ENCODE results near the gene ASAP2.

The ASAP2 gene

DNA sequence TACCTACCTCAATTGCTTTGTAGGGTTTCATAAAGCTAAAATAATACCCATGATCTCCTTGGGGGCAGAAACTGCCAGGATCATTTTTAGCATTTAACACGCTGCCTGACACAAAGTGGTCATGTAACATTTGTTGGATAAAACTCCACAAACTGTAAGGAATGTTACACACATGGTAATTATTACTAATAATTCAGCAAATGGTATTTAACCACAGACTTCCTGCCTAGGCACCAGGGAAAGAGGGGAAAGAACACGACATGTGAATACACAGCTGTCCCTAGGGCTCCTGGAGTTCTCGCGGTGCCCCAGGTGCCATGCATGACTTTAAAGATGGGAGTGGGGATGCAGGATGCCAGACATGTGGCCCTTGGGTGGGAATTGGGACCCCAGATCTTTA, 43.5 kb downstream of the ASAP2 start:
- H3K27ac ChIP-seq (ENCODE audit: low read length) = no peak overlapping the region
- H3K9me3 ChIP-seq (ENCODE audit: control insufficient read depth, low read depth, low read length) = no peaks in the 10 kb centered on the region
- no peaks in the 10 kb centered on the region for H3K27me3 ChIP-seq (ENCODE audit: control insufficient read depth, insufficient read depth, low read length)
- no peak overlapping the region for H3K4me3 ChIP-seq (ENCODE audit: low read length)
- peaks cover 9% of the 10 kb centered on the region for H3K4me1 ChIP-seq (ENCODE audit: control insufficient read depth, low read depth, low read length)
- H3K9ac ChIP-seq (ENCODE audit: low read length) = no peak overlapping the region
- H3K36me3 ChIP-seq (ENCODE audit: control insufficient read depth, low read depth, low read length) = no peaks in the 10 kb centered on the region

DNA sequence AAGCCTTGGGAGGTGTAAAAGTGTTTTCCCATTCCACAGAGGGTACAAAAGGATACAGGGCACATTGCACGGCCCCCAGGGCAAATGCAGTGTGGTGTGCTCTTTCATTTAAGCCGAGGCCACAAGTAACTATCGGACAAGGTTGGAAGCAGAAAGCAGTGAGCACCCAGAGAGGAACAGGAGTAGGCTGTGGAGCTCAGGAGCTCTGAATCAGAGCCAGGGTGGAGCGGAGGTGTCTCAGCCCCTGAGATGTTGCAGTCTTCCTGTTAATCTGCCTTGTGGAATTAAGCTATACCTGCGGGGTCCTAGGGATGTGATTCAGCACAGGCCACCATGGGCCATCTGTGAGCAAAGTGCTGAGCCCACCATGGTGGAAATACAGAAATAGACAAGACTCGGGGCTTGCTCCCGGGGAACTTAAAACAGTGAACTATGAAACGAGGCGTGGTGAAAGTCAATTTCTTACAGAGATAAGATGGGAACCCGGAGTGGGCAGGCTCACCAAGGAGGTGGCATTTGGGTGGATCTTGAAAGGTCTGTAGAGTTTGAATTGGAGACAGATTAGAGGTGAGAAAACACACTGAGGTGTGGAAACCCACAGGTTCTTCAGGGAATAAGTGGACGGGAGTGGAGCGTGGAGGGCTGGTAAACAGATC, 44.0 kb downstream of the ASAP2 start:
- Histone ChIP-seq H3K27me3 (ENCODE audit: control insufficient read depth, insufficient read depth, low read length) (no peaks in the 10 kb centered on the region), H3K4me3 (ENCODE audit: low read length) (no peak overlapping the region), H3K27ac (ENCODE audit: low read length) (no peak overlapping the region), H3K36me3 (ENCODE audit: control insufficient read depth, low read depth, low read length) (no peaks in the 10 kb centered on the region), H3K4me1 (ENCODE audit: control insufficient read depth, low read depth, low read length) (peaks cover 4% of the 10 kb centered on the region), H3K9me3 (ENCODE audit: control insufficient read depth, low read depth, low read length) (no peaks in the 10 kb centered on the region), H3K9ac (ENCODE audit: low read length) (no peak overlapping the region)

DNA sequence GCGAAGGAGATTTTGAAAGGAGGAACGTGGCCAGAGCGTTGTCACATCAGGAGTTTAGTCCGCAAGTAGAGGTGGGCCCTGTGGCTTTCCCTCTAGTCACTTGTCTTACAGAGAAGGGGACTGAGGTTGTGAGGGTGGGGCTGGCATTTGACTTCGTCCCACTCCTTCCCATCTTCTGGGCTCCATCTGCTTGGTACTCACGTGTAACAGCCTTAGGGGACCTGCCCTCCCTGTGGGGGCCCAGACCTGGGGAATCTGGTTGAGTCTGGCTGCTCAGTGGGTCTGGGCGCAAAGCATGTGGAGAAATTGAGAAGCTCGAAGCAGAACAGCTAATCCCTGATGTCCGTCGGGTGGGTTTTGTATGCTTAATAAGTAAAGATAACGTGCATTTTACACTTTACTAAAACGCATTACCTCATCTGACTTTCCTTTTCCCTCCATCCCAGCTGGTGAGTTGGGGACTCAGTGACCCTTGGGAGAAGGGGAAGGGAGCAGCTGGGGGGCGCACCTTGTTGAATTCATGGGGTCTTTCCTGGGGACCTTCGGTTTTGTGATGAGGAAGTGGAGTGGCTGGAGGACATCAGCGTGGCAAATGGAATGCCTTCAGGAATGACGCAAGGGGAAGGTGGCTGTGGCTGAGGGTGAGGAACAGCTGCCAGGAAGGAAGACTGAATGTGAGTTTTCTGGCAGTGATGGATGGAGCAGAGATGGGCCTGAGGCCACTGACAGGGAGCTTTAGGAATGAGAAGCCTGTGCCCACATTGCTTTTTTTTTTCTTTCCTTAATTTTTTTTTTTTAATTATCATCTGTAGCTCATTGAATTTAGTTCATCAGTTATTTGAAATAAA, 44.8 kb downstream of the ASAP2 start:
- Histone ChIP-seq H3K36me3 (ENCODE audit: control insufficient read depth, low read depth, low read length) (no peaks in the 10 kb centered on the region), H3K9ac (ENCODE audit: low read length) (no peak overlapping the region), H3K27ac (ENCODE audit: low read length) (no peak overlapping the region), H3K4me3 (ENCODE audit: low read length) (no peak overlapping the region), H3K27me3 (ENCODE audit: control insufficient read depth, insufficient read depth, low read length) (no peaks in the 10 kb centered on the region), H3K9me3 (ENCODE audit: control insufficient read depth, low read depth, low read length) (no peaks in the 10 kb centered on the region), H3K4me1 (ENCODE audit: control insufficient read depth, low read depth, low read length) (peaks cover 7% of the 10 kb centered on the region)

DNA sequence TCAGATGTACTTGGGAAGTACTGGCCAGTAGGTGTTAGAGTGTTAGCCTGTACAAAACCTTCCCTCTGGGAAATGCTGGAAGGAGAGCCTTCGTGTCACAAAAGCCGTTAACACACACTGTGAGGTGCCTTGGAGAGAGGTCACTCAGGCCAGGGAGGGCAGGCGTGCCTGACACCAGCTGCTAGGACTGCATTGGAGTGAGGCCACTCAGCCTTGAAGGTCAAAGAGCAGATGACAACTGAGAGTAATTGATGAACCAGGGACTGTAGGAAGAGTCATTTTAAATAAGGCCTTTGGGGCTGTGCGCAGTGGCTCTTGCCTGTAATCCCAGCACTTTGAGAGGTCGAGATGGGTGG, 45.4 kb downstream of the ASAP2 start:
- Histone ChIP-seq H3K4me1 (ENCODE audit: control insufficient read depth, low read depth, low read length) (peaks cover 11% of the 10 kb centered on the region), H3K9ac (ENCODE audit: low read length) (no peak overlapping the region), H3K27ac (ENCODE audit: low read length) (no peak overlapping the region), H3K4me3 (ENCODE audit: low read length) (no peak overlapping the region), H3K36me3 (ENCODE audit: control insufficient read depth, low read depth, low read length) (no peaks in the 10 kb centered on the region), H3K27me3 (ENCODE audit: control insufficient read depth, insufficient read depth, low read length) (no peaks in the 10 kb centered on the region), H3K9me3 (ENCODE audit: control insufficient read depth, low read depth, low read length) (no peaks in the 10 kb centered on the region)

DNA sequence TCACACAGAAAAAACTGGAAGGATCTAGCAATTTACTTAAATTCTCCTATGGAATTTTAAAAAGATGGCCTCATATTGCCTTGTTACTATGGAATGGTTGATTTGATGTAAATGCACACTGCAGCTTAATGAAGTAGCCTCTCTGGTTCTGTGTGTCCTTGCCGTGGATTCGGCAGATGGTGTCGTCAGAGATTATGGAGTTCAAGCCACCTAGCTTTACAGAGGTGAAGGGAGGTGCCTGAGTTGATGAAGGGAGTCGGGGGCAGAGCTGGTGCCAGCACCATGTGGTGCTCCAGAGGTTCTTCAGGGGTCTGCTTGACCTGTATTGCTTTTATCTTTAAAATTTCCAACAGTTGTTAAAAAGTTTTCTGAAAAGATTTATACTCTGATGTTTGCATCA, 48.8 kb downstream of the ASAP2 start:
- Histone ChIP-seq H3K9me3 (ENCODE audit: control insufficient read depth, low read depth, low read length) (no peaks in the 10 kb centered on the region), H3K4me1 (ENCODE audit: control insufficient read depth, low read depth, low read length) (peaks cover 16% of the 10 kb centered on the region), H3K4me3 (ENCODE audit: low read length) (no peak overlapping the region), H3K27ac (ENCODE audit: low read length) (no peak overlapping the region), H3K9ac (ENCODE audit: low read length) (no peak overlapping the region), H3K36me3 (ENCODE audit: control insufficient read depth, low read depth, low read length) (no peaks in the 10 kb centered on the region), H3K27me3 (ENCODE audit: control insufficient read depth, insufficient read depth, low read length) (no peaks in the 10 kb centered on the region)

DNA sequence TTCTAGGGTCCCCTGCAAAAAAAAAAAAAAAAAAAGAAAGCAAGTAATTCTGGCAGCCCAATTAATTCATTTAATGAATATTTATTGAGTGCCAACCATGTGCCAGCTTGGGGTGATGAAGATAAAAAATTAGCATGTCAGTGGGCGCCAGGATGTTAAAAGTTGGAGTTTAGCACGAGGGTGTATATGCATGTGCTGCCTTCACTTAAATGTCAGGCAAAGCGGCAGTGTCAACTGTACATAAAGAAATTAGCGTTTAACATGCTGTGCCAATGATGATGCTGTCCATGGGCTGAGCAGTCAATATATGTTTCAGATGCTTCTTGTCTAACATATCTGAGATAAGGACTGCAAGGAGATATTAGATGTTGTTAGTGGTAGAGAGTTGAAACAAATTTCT, 49.5 kb downstream of the ASAP2 start:
- Histone ChIP-seq H3K27me3 (ENCODE audit: control insufficient read depth, insufficient read depth, low read length) (no peaks in the 10 kb centered on the region), H3K36me3 (ENCODE audit: control insufficient read depth, low read depth, low read length) (no peaks in the 10 kb centered on the region), H3K4me3 (ENCODE audit: low read length) (no peak overlapping the region), H3K4me1 (ENCODE audit: control insufficient read depth, low read depth, low read length) (peaks cover 24% of the 10 kb centered on the region), H3K9ac (ENCODE audit: low read length) (no peak overlapping the region), H3K27ac (ENCODE audit: low read length) (no peak overlapping the region), H3K9me3 (ENCODE audit: control insufficient read depth, low read depth, low read length) (no peaks in the 10 kb centered on the region)

DNA sequence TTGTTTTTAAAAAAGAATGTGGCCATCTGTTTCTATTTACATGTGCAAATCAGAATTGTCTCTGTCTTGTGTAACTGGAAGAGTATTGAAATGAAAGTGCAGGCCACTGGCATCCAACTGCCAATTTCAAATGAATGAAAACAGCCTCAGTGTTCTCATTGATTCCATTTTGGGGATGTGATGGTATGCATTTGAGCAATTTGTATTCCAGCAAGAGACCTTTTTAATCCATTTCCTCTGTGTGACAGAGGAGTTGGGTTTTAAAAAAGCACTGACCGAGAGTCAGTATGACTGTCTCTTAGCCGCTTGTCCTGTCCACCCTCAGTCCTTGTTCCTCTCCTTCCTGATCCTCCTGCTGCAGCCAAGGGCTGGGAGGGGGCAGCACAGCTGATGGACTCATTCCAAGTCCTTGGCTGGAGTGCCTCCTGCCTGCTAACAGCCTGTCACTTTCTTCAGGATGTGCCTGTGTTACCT, 50.0 kb downstream of the ASAP2 start:
- Histone ChIP-seq H3K9me3 (ENCODE audit: control insufficient read depth, low read depth, low read length) (no peaks in the 10 kb centered on the region), H3K36me3 (ENCODE audit: control insufficient read depth, low read depth, low read length) (no peaks in the 10 kb centered on the region), H3K4me3 (ENCODE audit: low read length) (no peak overlapping the region), H3K9ac (ENCODE audit: low read length) (no peak overlapping the region), H3K27me3 (ENCODE audit: control insufficient read depth, insufficient read depth, low read length) (no peaks in the 10 kb centered on the region), H3K4me1 (ENCODE audit: control insufficient read depth, low read depth, low read length) (peaks cover 28% of the 10 kb centered on the region), H3K27ac (ENCODE audit: low read length) (no peak overlapping the region)

DNA sequence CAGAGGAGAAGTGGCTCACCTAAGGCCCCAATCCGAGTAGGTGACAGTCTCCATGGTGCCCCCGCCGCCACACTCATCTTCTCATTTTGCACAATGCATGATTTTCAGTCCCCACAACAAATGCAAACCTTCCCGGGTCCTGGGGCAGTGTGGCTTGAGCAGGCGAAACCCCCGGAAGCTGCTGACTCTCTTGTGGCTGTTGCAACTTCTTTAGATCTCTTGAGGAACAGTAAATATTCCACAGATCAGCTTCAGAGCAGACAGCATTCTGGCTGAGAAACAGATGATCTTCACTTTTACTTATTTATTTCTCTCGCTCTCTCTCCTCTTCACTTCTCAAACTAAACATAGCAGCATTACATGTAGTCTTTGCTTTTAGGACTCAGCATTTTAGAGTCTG, 51.9 kb downstream of the ASAP2 start:
- Histone ChIP-seq H3K9ac (ENCODE audit: low read length) (no peak overlapping the region), H3K36me3 (ENCODE audit: control insufficient read depth, low read depth, low read length) (no peaks in the 10 kb centered on the region), H3K4me1 (ENCODE audit: control insufficient read depth, low read depth, low read length) (peaks cover 29% of the 10 kb centered on the region), H3K27ac (ENCODE audit: low read length) (no peak overlapping the region), H3K9me3 (ENCODE audit: control insufficient read depth, low read depth, low read length) (no peaks in the 10 kb centered on the region), H3K27me3 (ENCODE audit: control insufficient read depth, insufficient read depth, low read length) (no peaks in the 10 kb centered on the region), H3K4me3 (ENCODE audit: low read length) (no peak overlapping the region)

DNA sequence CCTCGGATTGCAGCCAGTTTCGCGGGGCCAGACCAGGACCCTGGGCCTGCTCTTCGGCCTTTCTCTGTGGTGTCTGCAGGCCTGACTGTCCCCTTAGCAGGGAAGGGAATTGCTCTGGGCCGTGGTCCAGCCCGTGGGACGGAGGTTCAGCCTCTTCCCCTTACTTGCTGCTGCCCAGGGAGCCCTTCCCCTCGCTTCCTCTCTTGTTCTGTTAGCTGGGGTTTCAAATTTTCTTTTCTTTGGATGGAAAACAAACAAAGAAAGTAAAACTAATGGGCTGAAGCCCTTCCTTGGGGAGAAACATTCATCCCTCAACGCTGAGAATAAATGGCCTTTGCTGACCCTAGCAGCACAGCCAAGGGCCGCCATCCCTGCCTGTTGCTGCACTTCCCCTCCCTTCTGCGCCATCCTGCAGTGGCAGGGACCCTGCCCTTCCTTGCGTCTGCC, 52.4 kb downstream of the ASAP2 start:
- Histone ChIP-seq H3K4me1 (ENCODE audit: control insufficient read depth, low read depth, low read length) (peaks cover 29% of the 10 kb centered on the region), H3K27ac (ENCODE audit: low read length) (no peak overlapping the region), H3K36me3 (ENCODE audit: control insufficient read depth, low read depth, low read length) (no peaks in the 10 kb centered on the region), H3K27me3 (ENCODE audit: control insufficient read depth, insufficient read depth, low read length) (no peaks in the 10 kb centered on the region), H3K9me3 (ENCODE audit: control insufficient read depth, low read depth, low read length) (no peaks in the 10 kb centered on the region), H3K4me3 (ENCODE audit: low read length) (no peak overlapping the region), H3K9ac (ENCODE audit: low read length) (no peak overlapping the region)

DNA sequence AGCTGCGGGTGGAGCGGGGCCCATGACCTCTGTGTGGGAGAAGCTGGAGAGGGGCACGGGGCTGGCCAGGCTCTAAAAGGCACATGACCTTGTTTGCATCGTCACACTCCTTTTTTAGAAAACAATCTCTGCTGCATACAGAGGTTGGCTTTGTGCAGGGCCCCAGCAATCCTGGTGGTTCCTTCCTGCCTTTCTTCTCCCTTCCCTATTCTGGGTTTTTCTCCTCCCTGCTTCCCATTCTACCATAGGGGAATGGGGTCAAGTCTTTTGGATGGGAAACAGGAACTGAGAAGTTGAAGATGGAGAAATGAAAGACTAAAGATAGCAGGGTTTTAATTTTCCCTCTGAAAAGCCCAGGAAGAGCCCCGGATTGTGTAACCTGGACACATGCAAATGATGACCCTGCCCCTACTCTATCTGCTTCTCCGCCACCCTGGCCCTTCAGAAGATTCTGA, 53.9 kb downstream of the ASAP2 start:
- no peaks in the 10 kb centered on the region for H3K9me3 ChIP-seq (ENCODE audit: control insufficient read depth, low read depth, low read length)
- no peaks in the 10 kb centered on the region for H3K27me3 ChIP-seq (ENCODE audit: control insufficient read depth, insufficient read depth, low read length)
- H3K4me3 ChIP-seq (ENCODE audit: low read length) = no peak overlapping the region
- H3K9ac ChIP-seq (ENCODE audit: low read length) = no peak overlapping the region
- H3K36me3 ChIP-seq (ENCODE audit: control insufficient read depth, low read depth, low read length) = no peaks in the 10 kb centered on the region
- H3K4me1 ChIP-seq (ENCODE audit: control insufficient read depth, low read depth, low read length) = peaks cover 29% of the 10 kb centered on the region
- H3K27ac ChIP-seq (ENCODE audit: low read length) = no peak overlapping the region

DNA sequence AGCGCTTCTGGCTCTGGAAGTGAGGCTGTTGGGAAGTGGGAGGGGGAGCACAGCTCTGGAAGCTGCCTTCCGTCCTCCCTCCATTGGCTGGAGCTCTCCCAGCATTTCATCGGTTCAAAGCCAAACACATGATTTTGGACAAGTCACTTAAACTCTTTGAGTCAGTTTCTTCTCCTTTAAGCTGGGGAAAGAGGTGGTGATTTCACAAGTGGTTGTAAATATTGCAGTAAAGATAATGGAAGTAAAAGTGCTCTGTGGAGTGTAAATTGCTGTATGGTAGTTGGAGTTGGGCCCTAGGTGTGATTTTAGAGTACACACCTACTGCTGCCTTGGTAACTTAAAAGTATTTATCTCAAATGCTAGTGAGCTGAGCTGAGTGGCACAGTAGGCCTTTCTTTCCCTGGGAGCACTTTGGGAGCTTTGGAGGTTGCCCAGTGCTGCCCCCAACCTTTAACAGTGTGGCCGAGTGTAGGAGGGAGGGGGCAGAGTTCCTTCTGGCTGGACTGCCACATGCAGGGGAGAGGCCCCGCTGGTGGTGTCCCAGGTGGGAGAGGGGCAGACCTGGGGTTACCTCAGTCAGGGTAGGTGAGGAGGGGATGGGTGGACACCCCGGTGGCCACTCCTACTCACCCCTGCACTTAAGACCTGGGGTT, 54.7 kb downstream of the ASAP2 start:
- Histone ChIP-seq H3K9me3 (ENCODE audit: control insufficient read depth, low read depth, low read length) (no peaks in the 10 kb centered on the region), H3K4me1 (ENCODE audit: control insufficient read depth, low read depth, low read length) (peaks cover 22% of the 10 kb centered on the region), H3K9ac (ENCODE audit: low read length) (no peak overlapping the region), H3K27me3 (ENCODE audit: control insufficient read depth, insufficient read depth, low read length) (no peaks in the 10 kb centered on the region), H3K27ac (ENCODE audit: low read length) (no peak overlapping the region), H3K36me3 (ENCODE audit: control insufficient read depth, low read depth, low read length) (no peaks in the 10 kb centered on the region), H3K4me3 (ENCODE audit: low read length) (no peak overlapping the region)

All from iPS-18a (cell line).